HFFc6 (cell line): Measurements from ENCODE around the gene KIAA0513. TPM values are rescaled to one million over a fixed set of nuclear protein-coding genes. Genes with fewer than 3 reads are reported as not detected.

Experiments
- DNase-seq: peaks from one replicate; pipeline ENCODE4 v3.0.0-alpha.2; 2018
- H3K27ac Mint-ChIP-seq: 2 replicates; pipeline ENCODE4 v1.8.0; 2020; ENCODE audit warnings: mild to moderate bottlenecking, mixed read lengths
- H3K27me3 Mint-ChIP-seq: 2 replicates; pipeline ENCODE4 v1.8.0; 2021; ENCODE audit warnings: mild to moderate bottlenecking, moderate library complexity, mixed read lengths; ENCODE audit not compliant: insufficient read depth
- H3K36me3 Mint-ChIP-seq: 2 replicates; pipeline ENCODE4 v1.8.0; 2021; ENCODE audit warnings: low read depth, mixed read lengths
- H3K4me1 Mint-ChIP-seq: 2 replicates; pipeline ENCODE4 v1.8.0; 2020; ENCODE audit warnings: low read depth, mixed read lengths
- H3K4me3 Mint-ChIP-seq: 2 replicates; pipeline ENCODE4 v1.8.0; 2020; ENCODE audit warnings: mild to moderate bottlenecking, moderate library complexity, mixed read lengths
- H3K9me3 Mint-ChIP-seq: 2 replicates; pipeline ENCODE4 v1.8.0; 2020; ENCODE audit warnings: mild to moderate bottlenecking, mixed read lengths
- total RNA-seq, 6 experiments: library from RNA; stranded (reverse); fragmentation: NEBNext Ultra II Directional; extraction: Animal tissue kit (Norgen Biotek cat#: 25700); gene quantifications; 2 replicates in 1 of 6; 3 replicates in 5 of 6; pipeline ENCODE4 v1.2.3, GENCODE V29; 2021
- TF ChIP-seq, protein P1 (sequence below): fragments of 200-600 bp; sonication (generic); IDR thresholded peaks from 2 replicates; pipeline ENCODE4 v1.5.0; 2021; ENCODE audit warnings: antibody characterized with exemption, mild to moderate bottlenecking

Gene KIAA0513
- total RNA-seq, 6 experiments from 2014 or later: 12.5 to 15.4 (median 13.8) TPM

DNA sequence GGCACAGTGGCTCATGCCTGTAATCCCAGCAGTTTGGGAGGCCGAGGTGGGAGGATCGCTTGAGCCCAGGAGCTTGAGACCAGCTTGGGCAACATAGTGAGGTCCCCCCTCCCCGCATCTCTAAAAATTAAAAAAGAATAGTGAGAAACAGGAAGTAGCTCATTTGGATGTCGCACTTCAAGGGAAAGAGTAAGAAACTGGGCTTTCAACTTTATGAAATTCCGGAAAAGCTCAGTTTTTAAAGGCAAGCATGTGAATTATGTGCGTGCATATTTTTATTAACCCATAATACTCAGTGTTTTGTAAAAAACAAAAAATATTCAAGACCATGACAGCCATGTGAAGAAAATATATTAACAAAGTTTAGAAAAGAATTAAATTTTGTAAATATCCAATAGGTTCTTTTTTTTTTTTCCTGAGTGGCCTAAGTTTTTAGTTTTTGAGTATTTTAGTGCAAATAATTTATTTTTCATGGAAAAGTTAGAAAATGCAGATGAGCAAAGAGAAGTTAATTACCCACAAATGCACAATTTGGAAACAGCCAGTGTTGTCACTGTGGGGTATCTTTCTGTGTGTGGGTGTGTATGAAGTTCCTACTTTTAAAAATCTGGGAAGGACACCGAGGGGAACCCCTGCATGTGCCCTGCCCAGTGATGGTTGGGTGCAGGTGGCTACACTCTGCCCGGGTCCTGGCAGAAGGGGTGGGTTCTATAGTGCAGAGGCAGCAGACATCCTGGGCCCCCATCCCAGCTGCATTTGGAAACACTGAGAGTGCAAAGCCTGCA is 44.7 kb downstream of the KIAA0513 start:
- H3K36me3 Mint-ChIP-seq: peaks cover 25% of the 10 kb centered on the region
- peaks cover 9% of the 10 kb centered on the region for H3K4me1 Mint-ChIP-seq
- TF ChIP-seq, protein P1, sequence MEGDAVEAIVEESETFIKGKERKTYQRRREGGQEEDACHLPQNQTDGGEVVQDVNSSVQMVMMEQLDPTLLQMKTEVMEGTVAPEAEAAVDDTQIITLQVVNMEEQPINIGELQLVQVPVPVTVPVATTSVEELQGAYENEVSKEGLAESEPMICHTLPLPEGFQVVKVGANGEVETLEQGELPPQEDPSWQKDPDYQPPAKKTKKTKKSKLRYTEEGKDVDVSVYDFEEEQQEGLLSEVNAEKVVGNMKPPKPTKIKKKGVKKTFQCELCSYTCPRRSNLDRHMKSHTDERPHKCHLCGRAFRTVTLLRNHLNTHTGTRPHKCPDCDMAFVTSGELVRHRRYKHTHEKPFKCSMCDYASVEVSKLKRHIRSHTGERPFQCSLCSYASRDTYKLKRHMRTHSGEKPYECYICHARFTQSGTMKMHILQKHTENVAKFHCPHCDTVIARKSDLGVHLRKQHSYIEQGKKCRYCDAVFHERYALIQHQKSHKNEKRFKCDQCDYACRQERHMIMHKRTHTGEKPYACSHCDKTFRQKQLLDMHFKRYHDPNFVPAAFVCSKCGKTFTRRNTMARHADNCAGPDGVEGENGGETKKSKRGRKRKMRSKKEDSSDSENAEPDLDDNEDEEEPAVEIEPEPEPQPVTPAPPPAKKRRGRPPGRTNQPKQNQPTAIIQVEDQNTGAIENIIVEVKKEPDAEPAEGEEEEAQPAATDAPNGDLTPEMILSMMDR: no peak
- no peaks in the 10 kb centered on the region; the same call in 1 of the 2 replicates for H3K27me3 Mint-ChIP-seq
- no peak overlapping the region for H3K4me3 Mint-ChIP-seq
- DNase-seq: no peak
- H3K27ac Mint-ChIP-seq: no peak overlapping the region
- H3K9me3 Mint-ChIP-seq: no peaks in the 10 kb centered on the region

DNA sequence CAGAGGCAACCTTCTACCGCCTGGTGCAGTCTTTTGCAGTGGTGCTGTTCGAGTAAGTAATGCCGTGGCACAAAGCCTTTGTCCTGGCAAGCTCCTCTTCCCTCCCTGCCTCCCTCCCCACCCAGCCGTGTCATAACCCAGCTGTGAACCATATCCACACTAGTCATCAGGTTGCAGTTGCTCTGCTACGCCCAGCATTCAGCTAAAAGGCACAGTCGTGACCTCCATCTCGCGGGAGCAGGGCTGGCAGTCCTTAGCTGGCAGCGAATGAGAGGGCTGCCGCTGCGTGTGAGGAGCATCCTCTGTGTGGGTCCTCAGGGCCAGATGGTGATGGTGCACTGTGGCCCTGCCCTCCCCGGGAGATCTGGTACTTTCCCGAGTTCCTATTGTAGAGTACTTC is 45.4 kb downstream of the KIAA0513 start:
- TF ChIP-seq, protein P1: no peak
- Mint-ChIP-seq H3K36me3 (peaks cover 25% of the 10 kb centered on the region), H3K4me1 (peaks cover 9% of the 10 kb centered on the region), H3K4me3 (no peak overlapping the region), H3K27ac (0 out of 2 replicates have a peak overlapping the region, but pooled peaks have one; percentile 31), H3K9me3 (no peaks in the 10 kb centered on the region), H3K27me3 (no peaks in the 10 kb centered on the region; the same call in 1 of the 2 replicates)
- peak; percentile 62 for DNase-seq

DNA sequence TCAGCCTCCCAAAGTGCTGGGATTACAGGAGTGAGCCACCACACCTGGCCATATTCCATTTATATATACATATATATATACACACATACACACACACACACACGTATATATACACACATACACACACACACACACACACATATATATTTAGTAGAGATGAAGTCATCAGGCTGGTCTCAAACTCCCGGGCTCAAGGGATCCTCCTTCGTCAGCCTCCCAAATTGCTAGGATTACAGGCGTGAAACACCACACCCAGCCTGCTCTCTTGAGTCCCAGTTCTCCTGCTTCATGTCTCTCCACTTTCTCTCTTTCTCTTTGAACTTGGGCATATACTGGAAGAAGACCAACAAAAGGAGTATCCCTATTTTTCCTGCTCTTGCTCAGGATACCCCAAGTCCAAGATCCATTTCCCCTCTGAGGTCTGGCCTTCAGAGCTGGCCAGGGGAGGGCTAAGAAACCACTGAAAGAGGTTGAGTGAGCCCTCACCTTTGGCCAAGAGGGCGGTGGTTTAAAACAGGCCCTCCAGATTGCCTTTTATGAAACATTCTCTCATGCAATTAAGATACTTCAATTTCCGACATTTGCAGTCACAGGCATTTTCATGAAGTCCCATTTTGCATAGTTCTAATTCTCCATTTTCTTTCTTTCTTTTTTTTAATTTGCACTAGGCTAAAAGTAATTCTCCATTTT is 46.8 kb downstream of the KIAA0513 start:
- Mint-ChIP-seq H3K27me3 (no peaks in the 10 kb centered on the region; the same call in 1 of the 2 replicates), H3K9me3 (no peaks in the 10 kb centered on the region), H3K36me3 (peaks cover 34% of the 10 kb centered on the region), H3K4me1 (peaks cover 9% of the 10 kb centered on the region), H3K27ac (no peak overlapping the region), H3K4me3 (no peak overlapping the region)
- TF ChIP-seq, protein P1: no peak
- no peak for DNase-seq

DNA sequence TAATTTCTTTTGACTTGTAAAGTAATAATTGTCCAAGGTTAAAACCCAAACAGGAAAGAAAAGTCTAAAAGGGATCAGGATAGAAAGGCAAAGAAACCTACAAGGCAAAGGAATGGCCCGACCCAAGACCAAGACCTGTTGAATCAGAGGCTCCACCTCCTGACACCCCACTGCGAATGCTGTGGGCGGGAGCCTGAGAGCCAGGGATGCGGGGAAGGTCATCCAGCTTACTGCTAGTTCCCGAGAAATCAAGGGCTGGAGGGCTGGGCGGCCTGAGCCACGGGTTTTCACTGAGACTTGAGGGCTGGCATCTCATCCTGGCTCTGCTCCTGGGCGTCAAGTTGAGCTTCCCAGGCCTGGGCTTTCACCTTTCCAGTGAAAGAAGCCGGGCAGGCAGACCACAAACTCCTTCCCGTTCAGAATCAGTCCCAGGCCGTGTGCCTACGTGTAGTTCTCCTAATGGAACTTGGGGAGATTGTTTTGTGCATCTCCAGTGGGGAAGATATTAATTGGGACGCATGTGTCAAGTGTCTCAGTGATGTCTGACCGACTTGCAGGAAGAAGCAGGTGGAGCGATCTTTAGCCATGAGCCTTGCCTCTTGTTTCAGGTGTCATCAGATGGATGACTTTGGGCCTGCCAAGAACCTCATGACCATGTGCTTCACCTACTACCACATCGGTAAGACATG is 47.8 kb downstream of the KIAA0513 start:
- Mint-ChIP-seq H3K27ac (no peak overlapping the region), H3K27me3 (no peaks in the 10 kb centered on the region; the same call in 1 of the 2 replicates), H3K36me3 (peaks cover 43% of the 10 kb centered on the region), H3K4me1 (peaks cover 9% of the 10 kb centered on the region), H3K4me3 (no peak overlapping the region), H3K9me3 (no peaks in the 10 kb centered on the region)
- TF ChIP-seq, protein P1: no peak
- DNase-seq: no peak

DNA sequence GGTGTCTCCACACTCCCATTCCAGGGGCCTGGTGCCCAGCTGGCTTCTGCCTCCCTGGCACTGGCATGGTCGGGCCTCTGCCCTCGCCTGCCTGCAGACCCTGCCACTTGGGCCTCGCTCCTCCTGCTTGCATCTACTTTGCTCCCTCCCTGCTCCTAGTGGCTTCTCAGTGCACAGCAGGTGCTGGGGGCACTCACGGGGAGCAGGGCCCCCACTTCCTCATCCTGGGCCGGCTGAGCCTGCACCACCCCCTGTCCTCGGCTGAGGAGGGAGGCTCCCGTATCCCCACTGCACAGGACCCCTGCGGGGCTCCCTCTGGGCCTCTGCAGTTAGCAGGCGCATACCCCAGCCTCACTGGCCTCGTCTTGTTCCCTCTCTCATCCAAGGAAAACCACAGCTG is 49.4 kb downstream of the KIAA0513 start:
- Mint-ChIP-seq H3K9me3 (no peaks in the 10 kb centered on the region), H3K4me3 (no peak overlapping the region), H3K4me1 (peaks cover 9% of the 10 kb centered on the region), H3K27ac (no peak overlapping the region), H3K36me3 (peaks cover 43% of the 10 kb centered on the region), H3K27me3 (no peaks in the 10 kb centered on the region; the same call in 1 of the 2 replicates)
- DNase-seq: no peak
- TF ChIP-seq, protein P1: no peak
